ENCODE data around the gene NPVF. TPM values are rescaled to one million over a fixed set of nuclear protein-coding genes. Genes with fewer than 3 reads are reported as not detected.

NPVF gene
- total and polyA plus RNA-seq, 2 of the 8 experiments (the other 6 are each of a cell fraction or from before 2014, with no cell fraction given) = not detected

- no peak overlapping the region for H2AK5ac ChIP-seq (ENCODE audit: low read depth, low read length)
- no peaks in the 10 kb centered on the region for H3K9me3 ChIP-seq (ENCODE audit: insufficient read depth in 2 of 2, low read depth in 1 of 2, low read length in 1 of 2)
- H3K14ac ChIP-seq (ENCODE audit: insufficient read length) = no peak overlapping the region
- DNase-seq (ENCODE audit: low read depth in 1 of 2, low spot score in 2 of 2) (no peak), FAIRE-seq (no peak)
- H3K56ac ChIP-seq (replicated peaks; ENCODE audit: insufficient read length, low read depth, low read length) = no peak overlapping the region
- H3K4me2 ChIP-seq (ENCODE audit: insufficient read depth in 1 of 2, low read depth in 2 of 2, low read length in 2 of 2) = no peak overlapping the region
- H3K4ac ChIP-seq (replicated peaks; ENCODE audit: insufficient read length, low read depth, low read length) = no peak overlapping the region
- H4K20me1 ChIP-seq (replicated peaks in 1 of 2; ENCODE audit: control insufficient read depth in 1 of 2, insufficient read depth in 2 of 2, low read length in 2 of 2) = no peaks in the 10 kb centered on the region
- WGBS, 2 experiments (ENCODE audit: extremely low coverage in 1 of 2, insufficient coverage in 1 of 2, insufficient read length in 1 of 2, insufficient replicate concordance in 2 of 2, low coverage in 1 of 2, low lambda C conversion rate in 2 of 2, missing lambda C conversion rate in 1 of 2) = 83% methylated on average over 1 of the region's 1 CpG; no CpG with 5 or more reads in 1 of the 2 experiments
- H3K18ac ChIP-seq (ENCODE audit: extremely low read depth, low read length) = no peak overlapping the region
- H2BK5ac ChIP-seq (ENCODE audit: low read depth, low read length) = no peak overlapping the region
- no peak overlapping the region for H3K9ac ChIP-seq (replicated peaks in 1 of 4; ENCODE audit: extremely low read depth in 1 of 4, low read depth in 3 of 4, low read length in 3 of 4)
- no peak overlapping the region for H2BK15ac ChIP-seq (ENCODE audit: low read length)
- H3K23ac ChIP-seq (ENCODE audit: insufficient read length) = no peak overlapping the region
- CTCF ChIA-PET (ENCODE audit: partially characterized antibody) = interaction anchor here (0.6 to 2.5 kb wide), 2 partner anchors 16 to 44 kb away, joined by 4 to 12 read pairs; no protein-coding TSS in a partner anchor
- no peaks in the 10 kb centered on the region; the same call in 1 of the 2 replicates for H3K23me2 ChIP-seq (ENCODE audit: low read depth, low read length)
- H3K36me3 ChIP-seq (ENCODE audit: control insufficient read depth in 2 of 4, insufficient read depth in 4 of 4, low read length in 3 of 4) = no peaks in the 10 kb centered on the region
- H4K91ac ChIP-seq (replicated peaks; ENCODE audit: insufficient read length, low read length) = no peak overlapping the region
- H4K8ac ChIP-seq (ENCODE audit: extremely low read depth, insufficient read depth, low read length) = no peak overlapping the region
- H2BK12ac ChIP-seq (ENCODE audit: low read depth, low read length) = no peak overlapping the region
- H3K79me1 ChIP-seq (ENCODE audit: low read depth, low read length) = no peaks in the 10 kb centered on the region
- H3K27me3 ChIP-seq (replicated peaks in 1 of 4; ENCODE audit: control insufficient read depth in 3 of 4, extremely low read depth in 1 of 4, insufficient read depth in 3 of 4, low read length in 3 of 4) = peaks cover 0 to 9% (median 4%) of the 10 kb centered on the region in 4 experiments; a peak in 4 of 7 replicates
- POLR2A ChIA-PET (ENCODE audit: partially characterized antibody) = no interaction called here
- no peaks in the 10 kb centered on the region for H3K79me2 ChIP-seq (ENCODE audit: control insufficient read depth in 1 of 2, insufficient read depth in 2 of 2, low read length in 2 of 2)
- H3K4me1 ChIP-seq (replicated peaks in 1 of 4; ENCODE audit: control insufficient read depth in 3 of 4, insufficient read depth in 4 of 4, low read length in 3 of 4) = peaks cover 0 to 5% (median 2%) of the 10 kb centered on the region in 4 experiments; a peak in 4 of 7 replicates
- no peak overlapping the region for H3K27ac ChIP-seq (ENCODE audit: low read depth, low read length)
- no peak overlapping the region for H2BK20ac ChIP-seq (ENCODE audit: low read length)
- no peak overlapping the region for H4K5ac ChIP-seq (ENCODE audit: insufficient read length, low read depth, low read length)
- H2AFZ ChIP-seq (ENCODE audit: low read length) = no peak overlapping the region
- no peak overlapping the region for H2BK120ac ChIP-seq (replicated peaks; ENCODE audit: low read depth, low read length)
- no peak overlapping the region for H3K4me3 ChIP-seq (ENCODE audit: extremely low read depth in 1 of 4, insufficient read depth in 2 of 4, low read depth in 3 of 4, low read length in 4 of 4)
- TF ChIP-seq EGR1 (IDR thresholded peaks at IDR 0.05; ENCODE audit: borderline replicate concordance, low read depth, low read length) (no peak), SP2 (IDR thresholded peaks at IDR 0.05; ENCODE audit: low read length) (no peak), PHF8 (conservative IDR thresholded peaks at IDR 0.05; ENCODE audit: low read depth, low read length) (no peak), HDAC2 (IDR thresholded peaks at IDR 0.05; ENCODE audit: borderline replicate concordance in 1 of 2, low read depth in 2 of 2, low read length in 2 of 2) (no peak), POU5F1 (IDR thresholded peaks at IDR 0.05; ENCODE audit: low read depth, low read length) (no peak), RAD21 (IDR thresholded peaks at IDR 0.05 in 1 of 2, conservative IDR thresholded peaks at IDR 0.05 in 1 of 2; ENCODE audit: low read depth in 2 of 2, low read length in 2 of 2) (no peak), TEAD4 (IDR thresholded peaks at IDR 0.05; ENCODE audit: low read depth, low read length) (no peak), POLR2AphosphoS5 (IDR thresholded peaks at IDR 0.05; ENCODE audit: low read depth, low read length) (no peak), POLR2A (IDR thresholded peaks at IDR 0.05; ENCODE audit: control extremely low read depth in 1 of 2, low read depth in 2 of 2, low read length in 2 of 2) (no peak), SIN3A (conservative IDR thresholded peaks at IDR 0.05 in 1 of 2, IDR thresholded peaks at IDR 0.05 in 1 of 2; ENCODE audit: low read depth in 1 of 2, low read length in 2 of 2) (no peak), NANOG (IDR thresholded peaks at IDR 0.05; ENCODE audit: insufficient read depth, low read depth, low read length, poor library complexity, severe bottlenecking) (no peak), TAF7 (optimal IDR thresholded peaks at IDR 0.05; ENCODE audit: borderline replicate concordance, low read depth, low read length) (no peak), EZH2 (IDR thresholded peaks at IDR 0.05; ENCODE audit: low read depth, low read length, severe bottlenecking) (no peak), SP4 (IDR thresholded peaks at IDR 0.05; ENCODE audit: low read length) (no peak)
These were observed 14.4 kb upstream of the NPVF start for GRCh38 chr7:25242678-25243077.

Measured in H1 (cell line).